ENCODE data around the gene ASIC1.
A peak's percentile ranks its signal among the peaks of the same experiment; 100 is the strongest.

The ASIC1 gene

DNA sequence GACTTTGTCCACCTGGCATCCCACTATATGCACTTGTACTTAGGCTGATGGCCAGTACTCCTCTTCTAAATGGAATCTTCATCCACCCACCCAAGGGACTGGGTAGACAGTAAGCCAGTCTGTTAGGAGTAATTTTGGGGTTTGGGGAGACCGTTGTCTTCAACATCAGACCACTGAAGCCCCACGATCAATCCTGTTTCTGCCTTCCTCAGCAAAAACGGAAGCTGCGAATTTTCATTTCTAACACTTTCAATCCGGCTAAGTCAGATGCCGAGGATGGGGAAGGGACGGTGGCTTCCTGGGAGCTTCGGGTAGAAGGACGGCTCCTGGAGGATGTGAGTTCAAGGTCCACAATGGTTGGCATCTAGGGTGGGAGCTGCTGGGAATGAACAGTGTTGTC is 29.8 kb downstream of the ASIC1 start:
- TF ChIP-seq EZH2phosphoT487 (IDR thresholded peaks at IDR 0.05; ENCODE audit: borderline replicate concordance), result no peak
- H3K4me3 ChIP-seq (ENCODE audit: low read length, poor library complexity, severe bottlenecking), result peak overlapping the region; percentile 28
- H3K9me3 ChIP-seq (ENCODE audit: insufficient read depth, low read depth, low read length), result no peaks in the 10 kb centered on the region
- H3K27me3 ChIP-seq (ENCODE audit: insufficient read depth, low read length, poor library complexity, severe bottlenecking), result no peaks in the 10 kb centered on the region
- H3K9ac ChIP-seq (ENCODE audit: low read depth, low read length, poor library complexity, severe bottlenecking), result peak overlapping the region; percentile 19
- H3K9me2 ChIP-seq (replicated peaks; ENCODE audit: low read depth, low read length), result no peaks in the 10 kb centered on the region
- H3F3A ChIP-seq (ENCODE audit: low read depth), result peaks cover 19% of the 10 kb centered on the region
- no peak overlapping the region for H2AFZ ChIP-seq (ENCODE audit: low read length)
- H3K4me2 ChIP-seq (ENCODE audit: low read depth, low read length, poor library complexity, severe bottlenecking), result peak overlapping the region; percentile 87
- H3K79me2 ChIP-seq (ENCODE audit: insufficient read depth, low read length), result peaks cover 30% of the 10 kb centered on the region
- H4K20me1 ChIP-seq (ENCODE audit: insufficient read depth, low read length, poor library complexity, severe bottlenecking), result peaks cover 23% of the 10 kb centered on the region
- peaks cover 24% of the 10 kb centered on the region for H3K4me1 ChIP-seq (ENCODE audit: insufficient read depth, low read length, poor library complexity, severe bottlenecking)
- peaks cover 35% of the 10 kb centered on the region for H3K36me3 ChIP-seq (ENCODE audit: insufficient read depth, low read length)

GRCh38 chr12:50087995-50088394 is 30.6 kb downstream of the ASIC1 start:
- H3K27me3 ChIP-seq (ENCODE audit: insufficient read depth, low read length, poor library complexity, severe bottlenecking), result no peaks in the 10 kb centered on the region
- H4K20me1 ChIP-seq (ENCODE audit: insufficient read depth, low read length, poor library complexity, severe bottlenecking), result peaks cover 23% of the 10 kb centered on the region
- peaks cover 30% of the 10 kb centered on the region for H3K79me2 ChIP-seq (ENCODE audit: insufficient read depth, low read length)
- H3F3A ChIP-seq (ENCODE audit: low read depth), result peaks cover 19% of the 10 kb centered on the region
- H2AFZ ChIP-seq (ENCODE audit: low read length), result no peak overlapping the region
- peaks cover 24% of the 10 kb centered on the region for H3K4me1 ChIP-seq (ENCODE audit: insufficient read depth, low read length, poor library complexity, severe bottlenecking)
- H3K9me2 ChIP-seq (replicated peaks; ENCODE audit: low read depth, low read length), result no peaks in the 10 kb centered on the region
- H3K4me3 ChIP-seq (ENCODE audit: low read length, poor library complexity, severe bottlenecking), result peak overlapping the region; percentile 13
- H3K4me2 ChIP-seq (ENCODE audit: low read depth, low read length, poor library complexity, severe bottlenecking), result peak overlapping the region; percentile 87
- TF ChIP-seq EZH2phosphoT487 (IDR thresholded peaks at IDR 0.05; ENCODE audit: borderline replicate concordance) (no peak), CTCF (conservative IDR thresholded peaks at IDR 0.05; ENCODE audit: low read length) (no peak)
- H3K9ac ChIP-seq (ENCODE audit: low read depth, low read length, poor library complexity, severe bottlenecking), result peak overlapping the region; percentile 19
- H3K9me3 ChIP-seq (ENCODE audit: insufficient read depth, low read depth, low read length), result no peaks in the 10 kb centered on the region
- H3K36me3 ChIP-seq (ENCODE audit: insufficient read depth, low read length), result peaks cover 41% of the 10 kb centered on the region

GRCh38 chr12:50088577-50089335 is 31.4 kb downstream of the ASIC1 start:
- H3F3A ChIP-seq (ENCODE audit: low read depth), result peaks cover 19% of the 10 kb centered on the region
- H3K27me3 ChIP-seq (ENCODE audit: insufficient read depth, low read length, poor library complexity, severe bottlenecking), result no peaks in the 10 kb centered on the region
- H3K9ac ChIP-seq (ENCODE audit: low read depth, low read length, poor library complexity, severe bottlenecking), result no peak overlapping the region
- H2AFZ ChIP-seq (ENCODE audit: low read length), result no peak overlapping the region
- peaks cover 23% of the 10 kb centered on the region for H4K20me1 ChIP-seq (ENCODE audit: insufficient read depth, low read length, poor library complexity, severe bottlenecking)
- H3K79me2 ChIP-seq (ENCODE audit: insufficient read depth, low read length), result peaks cover 27% of the 10 kb centered on the region
- peaks cover 41% of the 10 kb centered on the region for H3K36me3 ChIP-seq (ENCODE audit: insufficient read depth, low read length)
- H3K4me1 ChIP-seq (ENCODE audit: insufficient read depth, low read length, poor library complexity, severe bottlenecking), result peaks cover 24% of the 10 kb centered on the region
- peak overlapping the region; percentile 87 for H3K4me2 ChIP-seq (ENCODE audit: low read depth, low read length, poor library complexity, severe bottlenecking)
- no peaks in the 10 kb centered on the region for H3K9me2 ChIP-seq (replicated peaks; ENCODE audit: low read depth, low read length)
- no peaks in the 10 kb centered on the region for H3K9me3 ChIP-seq (ENCODE audit: insufficient read depth, low read depth, low read length)
- TF ChIP-seq CTCF (conservative IDR thresholded peaks at IDR 0.05; ENCODE audit: low read length), result peak; percentile 95
- no peak for TF ChIP-seq EZH2phosphoT487 (IDR thresholded peaks at IDR 0.05; ENCODE audit: borderline replicate concordance)
- H3K4me3 ChIP-seq (ENCODE audit: low read length, poor library complexity, severe bottlenecking), result no peak overlapping the region

- TF ChIP-seq CTCF (conservative IDR thresholded peaks at IDR 0.05; ENCODE audit: low read length), result no peak
- TF ChIP-seq EZH2phosphoT487 (IDR thresholded peaks at IDR 0.05; ENCODE audit: borderline replicate concordance), result no peak
- H3K4me1 ChIP-seq (ENCODE audit: insufficient read depth, low read length, poor library complexity, severe bottlenecking), result peaks cover 24% of the 10 kb centered on the region
- peaks cover 21% of the 10 kb centered on the region for H3K79me2 ChIP-seq (ENCODE audit: insufficient read depth, low read length)
- H3K36me3 ChIP-seq (ENCODE audit: insufficient read depth, low read length), result peaks cover 48% of the 10 kb centered on the region
- no peak overlapping the region for H2AFZ ChIP-seq (ENCODE audit: low read length)
- H3F3A ChIP-seq (ENCODE audit: low read depth), result peaks cover 19% of the 10 kb centered on the region
- H3K27me3 ChIP-seq (ENCODE audit: insufficient read depth, low read length, poor library complexity, severe bottlenecking), result no peaks in the 10 kb centered on the region
- no peaks in the 10 kb centered on the region for H3K9me2 ChIP-seq (replicated peaks; ENCODE audit: low read depth, low read length)
- H3K9ac ChIP-seq (ENCODE audit: low read depth, low read length, poor library complexity, severe bottlenecking), result no peak overlapping the region
- H3K9me3 ChIP-seq (ENCODE audit: insufficient read depth, low read depth, low read length), result no peaks in the 10 kb centered on the region
- H3K4me2 ChIP-seq (ENCODE audit: low read depth, low read length, poor library complexity, severe bottlenecking), result no peak overlapping the region
- H3K4me3 ChIP-seq (ENCODE audit: low read length, poor library complexity, severe bottlenecking), result no peak overlapping the region
- H4K20me1 ChIP-seq (ENCODE audit: insufficient read depth, low read length, poor library complexity, severe bottlenecking), result peaks cover 23% of the 10 kb centered on the region
Observed at GRCh38 chr12:50089730-50090129, 32.3 kb downstream of the ASIC1 start.
